HG02943 (cell line): Measurements from ENCODE around the gene DLG1.
A peak's percentile ranks its signal among the peaks of the same experiment; 100 is the strongest.

Experiments used
- ATAC-seq: cut with Tn5 transposase; IDR thresholded peaks from one replicate; pipeline ENCODE4 v1.9.1; 2021; ENCODE audit warnings: mild to moderate bottlenecking, low read depth, moderate library complexity; ENCODE audit not compliant: unreplicated experiment

The DLG1 gene

GRCh38 chr3:197007296-197007940 lies 291.0 kb downstream of the DLG1 start:
- no peak for ATAC-seq

- no peak for ATAC-seq
These were observed 291.6 kb downstream of the DLG1 start for GRCh38 chr3:197006860-197007259.

GRCh38 chr3:197006446-197006845 lies 292.0 kb downstream of the DLG1 start:
- ATAC-seq, result no peak

- peak; percentile 20 for ATAC-seq
These were observed 294.7 kb downstream of the DLG1 start for GRCh38 chr3:197003461-197004385.

GRCh38 chr3:197002701-197003454 lies 295.5 kb downstream of the DLG1 start:
- peak; percentile 51 for ATAC-seq

- ATAC-seq, result no peak
These were observed 296.3 kb downstream of the DLG1 start for GRCh38 chr3:197001972-197002700.

GRCh38 chr3:197001106-197001971 lies 297.1 kb downstream of the DLG1 start:
- no peak for ATAC-seq

GRCh38 chr3:197000211-197000610 lies 298.2 kb downstream of the DLG1 start:
- no peak for ATAC-seq

- no peak for ATAC-seq
These were observed 299.2 kb downstream of the DLG1 start for GRCh38 chr3:196998966-196999760.

GRCh38 chr3:196997311-196997710 lies 301.1 kb downstream of the DLG1 start:
- ATAC-seq, result no peak

GRCh38 chr3:196996454-196997265 lies 301.8 kb downstream of the DLG1 start:
- ATAC-seq, result no peak

- ATAC-seq, result no peak
These were observed 302.6 kb downstream of the DLG1 start for GRCh38 chr3:196995646-196996355.

- no peak for ATAC-seq
These were observed 303.4 kb downstream of the DLG1 start for GRCh38 chr3:196995027-196995426.

GRCh38 chr3:196994056-196994455 lies 304.4 kb downstream of the DLG1 start:
- no peak for ATAC-seq
